ENCODE results near the gene SETD7.

Gene SETD7

DNA sequence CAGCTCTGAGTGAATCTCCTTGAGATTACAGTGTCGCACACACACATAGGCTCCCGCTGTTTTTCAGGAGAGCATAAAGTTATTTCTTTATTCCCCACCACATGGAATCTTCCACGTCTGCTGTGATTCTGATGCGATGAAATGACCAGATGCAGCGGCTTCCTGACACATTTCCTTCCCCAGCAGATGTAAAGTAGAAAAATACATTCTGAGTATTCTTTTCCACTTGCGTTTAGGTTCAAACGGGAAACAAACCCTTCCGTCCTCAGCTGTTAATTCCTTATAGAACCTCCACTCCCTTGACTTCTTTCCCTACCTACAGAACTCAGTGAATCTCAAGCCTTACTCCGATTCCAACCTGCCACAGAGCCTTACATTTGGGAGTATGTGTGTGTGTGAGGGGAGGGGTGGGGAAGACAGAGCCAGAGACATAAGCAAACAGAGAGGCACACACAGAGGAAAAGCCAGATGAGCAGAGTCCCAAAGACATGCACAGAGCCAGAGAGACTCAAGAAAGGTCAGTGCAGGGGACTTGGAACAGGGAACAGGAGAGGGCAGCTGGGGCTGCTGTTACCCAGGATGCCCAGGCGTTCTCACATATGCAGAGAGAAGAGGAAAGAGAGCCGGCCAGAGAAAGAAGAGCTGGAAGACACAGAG is 47.3 kb downstream of the SETD7 start:
- no peaks in the 10 kb centered on the region for H4K20me1 ChIP-seq (ENCODE audit: insufficient read depth, low read length)
- H3K4me3 ChIP-seq (ENCODE audit: low read length): no peak overlapping the region
- H3K4me1 ChIP-seq (ENCODE audit: low read length): no peaks in the 10 kb centered on the region
- TF ChIP-seq, protein P1, sequence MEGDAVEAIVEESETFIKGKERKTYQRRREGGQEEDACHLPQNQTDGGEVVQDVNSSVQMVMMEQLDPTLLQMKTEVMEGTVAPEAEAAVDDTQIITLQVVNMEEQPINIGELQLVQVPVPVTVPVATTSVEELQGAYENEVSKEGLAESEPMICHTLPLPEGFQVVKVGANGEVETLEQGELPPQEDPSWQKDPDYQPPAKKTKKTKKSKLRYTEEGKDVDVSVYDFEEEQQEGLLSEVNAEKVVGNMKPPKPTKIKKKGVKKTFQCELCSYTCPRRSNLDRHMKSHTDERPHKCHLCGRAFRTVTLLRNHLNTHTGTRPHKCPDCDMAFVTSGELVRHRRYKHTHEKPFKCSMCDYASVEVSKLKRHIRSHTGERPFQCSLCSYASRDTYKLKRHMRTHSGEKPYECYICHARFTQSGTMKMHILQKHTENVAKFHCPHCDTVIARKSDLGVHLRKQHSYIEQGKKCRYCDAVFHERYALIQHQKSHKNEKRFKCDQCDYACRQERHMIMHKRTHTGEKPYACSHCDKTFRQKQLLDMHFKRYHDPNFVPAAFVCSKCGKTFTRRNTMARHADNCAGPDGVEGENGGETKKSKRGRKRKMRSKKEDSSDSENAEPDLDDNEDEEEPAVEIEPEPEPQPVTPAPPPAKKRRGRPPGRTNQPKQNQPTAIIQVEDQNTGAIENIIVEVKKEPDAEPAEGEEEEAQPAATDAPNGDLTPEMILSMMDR (IDR thresholded peaks at IDR 0.05; ENCODE audit: low read length): no peak
- TF ChIP-seq EZH2 (optimal IDR thresholded peaks at IDR 0.05; ENCODE audit: low read depth, low read length) (no peak), EZH2phosphoT487 (IDR thresholded peaks at IDR 0.05; ENCODE audit: low read length) (no peak)
- no peaks in the 10 kb centered on the region for H3K79me2 ChIP-seq (ENCODE audit: low read length)
- no peak overlapping the region for H3K4me2 ChIP-seq (ENCODE audit: low read depth, low read length)
- no peaks in the 10 kb centered on the region for H3K9me2 ChIP-seq (replicated peaks; ENCODE audit: insufficient read depth, low read length)
- no peaks in the 10 kb centered on the region for H3K9me3 ChIP-seq (replicated peaks; ENCODE audit: insufficient read depth, low read length)
- no peak overlapping the region for H3K9ac ChIP-seq (ENCODE audit: low read length)
- H3K27me3 ChIP-seq (replicated peaks; ENCODE audit: insufficient read depth, low read length): no peaks in the 10 kb centered on the region
- no peak overlapping the region for H3K27ac ChIP-seq (ENCODE audit: low read length)
- DNase-seq: no peak
- no peaks in the 10 kb centered on the region for H3F3A ChIP-seq (ENCODE audit: insufficient read depth, low read length)
- H2AFZ ChIP-seq (ENCODE audit: low read length): no peak overlapping the region
- no peaks in the 10 kb centered on the region for H3K36me3 ChIP-seq (replicated peaks; ENCODE audit: insufficient read depth, low read length)

GRCh38 chr4:139506774-139507173 is 49.2 kb downstream of the SETD7 start:
- H4K20me1 ChIP-seq (ENCODE audit: insufficient read depth, low read length): no peaks in the 10 kb centered on the region
- H2AFZ ChIP-seq (ENCODE audit: low read length): no peak overlapping the region
- no peaks in the 10 kb centered on the region for H3K9me2 ChIP-seq (replicated peaks; ENCODE audit: insufficient read depth, low read length)
- H3K4me1 ChIP-seq (ENCODE audit: low read length): no peaks in the 10 kb centered on the region
- TF ChIP-seq, protein P1 (IDR thresholded peaks at IDR 0.05; ENCODE audit: low read length): no peak
- TF ChIP-seq EZH2 (optimal IDR thresholded peaks at IDR 0.05; ENCODE audit: low read depth, low read length): no peak
- no peak for TF ChIP-seq EZH2phosphoT487 (IDR thresholded peaks at IDR 0.05; ENCODE audit: low read length)
- no peaks in the 10 kb centered on the region for H3K9me3 ChIP-seq (replicated peaks; ENCODE audit: insufficient read depth, low read length)
- H3K4me2 ChIP-seq (ENCODE audit: low read depth, low read length): no peak overlapping the region
- H3K79me2 ChIP-seq (ENCODE audit: low read length): no peaks in the 10 kb centered on the region
- no peaks in the 10 kb centered on the region for H3F3A ChIP-seq (ENCODE audit: insufficient read depth, low read length)
- DNase-seq: no peak
- H3K4me3 ChIP-seq (ENCODE audit: low read length): no peak overlapping the region
- no peak overlapping the region for H3K27ac ChIP-seq (ENCODE audit: low read length)
- H3K36me3 ChIP-seq (replicated peaks; ENCODE audit: insufficient read depth, low read length): no peaks in the 10 kb centered on the region
- H3K27me3 ChIP-seq (replicated peaks; ENCODE audit: insufficient read depth, low read length): no peaks in the 10 kb centered on the region
- no peak overlapping the region for H3K9ac ChIP-seq (ENCODE audit: low read length)

DNA sequence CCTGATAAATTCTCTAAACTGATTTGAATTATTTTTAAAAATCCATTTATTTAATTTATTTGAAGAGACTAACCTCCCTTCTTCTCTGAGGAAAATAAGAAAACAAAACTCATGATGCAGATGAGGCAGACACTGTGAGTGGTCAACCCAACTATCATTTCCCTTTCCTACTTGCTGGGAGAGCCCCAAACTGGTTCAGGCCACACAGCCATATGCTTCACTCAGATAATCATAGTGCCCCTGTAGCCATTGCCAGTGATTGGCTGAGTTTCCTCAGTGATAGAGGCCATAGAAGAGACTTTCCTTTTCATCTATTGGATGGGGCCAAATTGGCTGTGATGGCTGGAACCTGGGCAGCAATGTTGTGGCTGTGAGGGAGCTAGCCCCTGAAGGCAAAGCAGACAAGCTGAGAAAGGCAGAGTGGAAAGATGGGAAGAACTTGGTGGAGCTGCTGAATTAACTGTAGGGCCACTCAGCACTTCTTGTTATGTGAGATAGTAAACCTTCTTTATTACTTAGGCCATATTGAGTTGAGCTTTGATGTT is 52.3 kb downstream of the SETD7 start:
- Histone ChIP-seq H2AFZ (ENCODE audit: low read length) (no peak overlapping the region), H3K36me3 (replicated peaks; ENCODE audit: insufficient read depth, low read length) (no peaks in the 10 kb centered on the region), H3K9me3 (replicated peaks; ENCODE audit: insufficient read depth, low read length) (no peaks in the 10 kb centered on the region), H3K4me2 (ENCODE audit: low read depth, low read length) (no peak overlapping the region), H4K20me1 (ENCODE audit: insufficient read depth, low read length) (no peaks in the 10 kb centered on the region), H3K79me2 (ENCODE audit: low read length) (no peaks in the 10 kb centered on the region), H3K9ac (ENCODE audit: low read length) (no peak overlapping the region), H3F3A (ENCODE audit: insufficient read depth, low read length) (no peaks in the 10 kb centered on the region), H3K27me3 (replicated peaks; ENCODE audit: insufficient read depth, low read length) (no peaks in the 10 kb centered on the region), H3K4me1 (ENCODE audit: low read length) (no peaks in the 10 kb centered on the region), H3K27ac (ENCODE audit: low read length) (no peak overlapping the region), H3K4me3 (ENCODE audit: low read length) (no peak overlapping the region), H3K9me2 (replicated peaks; ENCODE audit: insufficient read depth, low read length) (no peaks in the 10 kb centered on the region)
- TF ChIP-seq, protein P1 (IDR thresholded peaks at IDR 0.05; ENCODE audit: low read length): no peak
- TF ChIP-seq EZH2phosphoT487 (IDR thresholded peaks at IDR 0.05; ENCODE audit: low read length) (no peak), EZH2 (optimal IDR thresholded peaks at IDR 0.05; ENCODE audit: low read depth, low read length) (no peak)
- no peak for DNase-seq

All from MM.1S (cell line).